GM18505 (cell line): ENCODE results near the gene RBM17.

Experiments used
- ATAC-seq: cut with Tn5 transposase; IDR thresholded peaks from one replicate; pipeline ENCODE4 v1.9.1; 2021; ENCODE audit not compliant: unreplicated experiment
- POLR2A ChIP-seq: IDR thresholded peaks from 4 replicates; pipeline ENCODE4 v1.6.1; 2011; ENCODE audit warnings: borderline replicate concordance; ENCODE audit not compliant: insufficient read depth, insufficient read length; ENCODE audit errors: extremely low read depth

The RBM17 gene

GRCh38 chr10:6080417-6080973, 8.3 kb upstream of the RBM17 start:
- TF ChIP-seq POLR2A: no peak
- no peak for ATAC-seq

- no peak for ATAC-seq
- TF ChIP-seq POLR2A: no peak
Observed at GRCh38 chr10:6082496-6083395, 6.1 kb upstream of the RBM17 start.

- TF ChIP-seq POLR2A: no peak
- no peak for ATAC-seq
Observed at GRCh38 chr10:6083523-6084475, 5.0 kb upstream of the RBM17 start.

GRCh38 chr10:6086375-6087233, 2.2 kb upstream of the RBM17 start:
- TF ChIP-seq POLR2A: no peak
- no peak for ATAC-seq

- no peak for TF ChIP-seq POLR2A
- peak; percentile 4 for ATAC-seq
Observed at GRCh38 chr10:6089334-6090219, 743 bp downstream of the RBM17 start.

DNA sequence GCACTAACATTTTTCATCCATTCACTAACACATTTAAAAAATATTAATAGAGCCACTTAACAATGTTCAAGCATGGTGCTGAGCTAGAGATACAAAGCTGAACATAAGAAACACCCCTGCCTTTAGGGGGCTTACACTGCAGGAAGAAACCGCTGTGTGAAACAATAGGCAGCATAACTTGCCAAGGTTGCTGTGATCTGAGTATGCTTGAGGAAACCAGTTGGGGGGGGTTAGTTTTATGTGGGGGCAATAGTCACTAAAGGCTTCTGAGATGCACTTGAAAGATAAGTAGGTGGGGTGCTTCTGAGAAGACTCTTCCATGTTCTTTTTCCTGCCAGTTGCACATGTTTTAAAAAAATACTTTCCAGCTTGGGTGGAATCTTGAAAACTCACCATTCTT, 2.8 kb downstream of the RBM17 start:
- ATAC-seq: no peak
- TF ChIP-seq POLR2A: no peak

DNA sequence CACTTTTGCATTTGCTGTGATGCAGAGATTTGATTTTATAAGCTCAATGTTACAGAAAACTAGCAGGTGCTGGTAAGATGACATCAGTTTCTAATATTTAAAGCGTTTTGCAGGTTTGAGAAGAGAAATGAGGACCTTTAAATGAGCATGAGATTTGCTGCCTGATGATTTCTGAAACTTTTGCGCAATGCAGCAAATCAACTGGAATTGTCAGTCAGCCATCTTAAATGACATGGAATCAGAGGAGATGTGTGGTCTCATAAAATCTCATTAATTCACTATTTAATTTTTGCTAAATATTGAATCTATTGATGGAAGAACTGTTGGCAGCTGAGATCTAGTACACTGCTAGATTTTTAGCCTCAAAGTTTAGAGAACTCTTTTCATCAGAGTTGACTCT, 3.9 kb downstream of the RBM17 start:
- no peak for TF ChIP-seq POLR2A
- ATAC-seq: no peak

GRCh38 chr10:6095810-6096570, 7.2 kb downstream of the RBM17 start:
- no peak for ATAC-seq
- no peak for TF ChIP-seq POLR2A

- ATAC-seq: no peak
- no peak for TF ChIP-seq POLR2A
Observed at GRCh38 chr10:6097063-6097462, 8.2 kb downstream of the RBM17 start.

GRCh38 chr10:6098156-6098555, 9.3 kb downstream of the RBM17 start:
- no peak for ATAC-seq
- no peak for TF ChIP-seq POLR2A

GRCh38 chr10:6100370-6100769, 11.5 kb downstream of the RBM17 start:
- no peak for TF ChIP-seq POLR2A
- ATAC-seq: no peak

DNA sequence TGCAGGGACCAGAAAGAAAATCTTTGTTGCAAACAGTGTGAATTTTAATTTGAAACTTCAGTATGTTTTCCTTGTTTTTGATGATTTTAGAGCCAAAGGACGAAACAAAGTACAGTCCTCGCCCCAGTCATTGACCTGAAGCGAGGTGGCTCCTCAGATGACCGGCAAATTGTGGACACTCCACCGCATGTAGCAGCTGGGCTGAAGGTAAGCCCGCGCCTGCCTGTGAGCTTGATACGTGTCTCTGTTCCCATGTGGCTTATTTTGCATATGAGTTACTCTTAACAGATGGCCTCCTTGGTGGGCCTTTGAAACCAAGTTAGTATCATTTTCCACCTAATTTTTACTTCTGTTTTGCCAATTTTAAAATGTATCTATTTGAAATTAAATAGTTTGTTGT, 12.3 kb downstream of the RBM17 start:
- TF ChIP-seq POLR2A: no peak
- ATAC-seq: no peak

DNA sequence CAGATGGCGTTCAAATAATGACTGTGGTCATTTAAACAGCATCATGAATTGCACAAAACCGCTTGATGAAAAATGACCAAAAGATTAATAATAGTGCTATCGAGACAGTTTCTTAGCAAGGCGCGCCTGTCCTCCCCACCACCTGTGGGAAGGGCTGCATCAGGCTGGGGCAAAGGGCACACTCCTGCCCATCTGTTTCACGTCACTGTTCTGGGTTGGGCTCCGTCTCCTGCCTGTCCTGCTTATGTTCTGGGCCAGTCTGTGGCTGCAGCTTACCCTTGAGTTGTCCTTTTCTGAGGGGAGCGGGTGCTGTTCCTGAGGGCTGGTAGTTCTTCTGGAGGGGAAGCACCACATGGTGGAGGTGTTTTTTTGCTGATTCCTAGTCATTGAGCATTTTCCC, 13.3 kb downstream of the RBM17 start:
- ATAC-seq: no peak
- TF ChIP-seq POLR2A: no peak
